ENCODE data around the gene ZSWIM3. TPM values are rescaled to one million over a fixed set of nuclear protein-coding genes. Genes with fewer than 3 reads are reported as not detected.

The ZSWIM3 gene
- total RNA-seq, 1 experiment from 2014 or later: 1.4 TPM

DNA sequence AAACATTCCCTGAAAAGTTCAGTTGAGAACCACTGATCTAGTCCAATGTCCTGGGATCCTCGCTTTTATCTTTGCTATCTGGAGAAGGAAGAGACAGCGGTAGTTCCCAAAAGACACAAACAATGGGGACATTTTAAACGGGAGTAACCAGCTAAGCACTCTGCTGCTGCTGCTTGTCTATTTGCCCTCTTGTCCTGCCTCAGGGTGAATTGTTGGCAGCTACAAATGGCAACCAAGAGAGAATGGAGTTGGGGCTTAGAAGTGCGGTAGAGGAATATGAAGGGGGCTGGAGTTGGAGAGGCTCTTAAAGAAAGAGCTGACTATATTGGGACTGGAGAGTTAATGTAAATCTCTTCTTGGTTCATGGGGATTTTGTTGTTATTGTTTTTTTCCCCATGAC lies 17.2 kb downstream of the ZSWIM3 start:
- POLR2A ChIA-PET: interaction anchor here (1.1 kb wide), 1 partner anchor 31 kb away, joined by 4 read pairs; no protein-coding TSS in a partner anchor
- no TSS peak for BruUV-seq (replicated peaks)
- no peak for DNase-seq (ENCODE audit: unreplicated experiment)

GRCh38 chr20:45878076-45878761 lies 20.8 kb downstream of the ZSWIM3 start:
- BruUV-seq (replicated peaks): no TSS peak
- ChIA-PET CTCF (interaction anchor here (0.6 kb wide), 1 partner anchor 214 kb away, joined by 3 read pairs; no protein-coding TSS in a partner anchor), POLR2A (interaction anchor here (1.2 kb wide), 1 partner anchor 14 kb away, joined by 4 read pairs; no protein-coding TSS in a partner anchor)
- H3K27ac Mint-ChIP-seq (ENCODE audit: low read depth, unreplicated experiment): no peak overlapping the region
- H3K4me1 Mint-ChIP-seq (ENCODE audit: insufficient read depth, unreplicated experiment): peaks cover 15% of the 10 kb centered on the region
- H3K36me3 Mint-ChIP-seq (ENCODE audit: insufficient read depth, unreplicated experiment): no peaks in the 10 kb centered on the region
- intact Hi-C loops (cut with micrococcal nuclease): no loop called here
- TF ChIP-seq CTCF (IDR thresholded peaks at IDR 0.05; ENCODE audit: unreplicated experiment): no peak
- H3K9me3 Mint-ChIP-seq (ENCODE audit: unreplicated experiment): no peaks in the 10 kb centered on the region
- no peak for DNase-seq (ENCODE audit: unreplicated experiment)
- no peak overlapping the region for H3K4me3 Mint-ChIP-seq (ENCODE audit: unreplicated experiment)
- H3K27me3 Mint-ChIP-seq (ENCODE audit: insufficient read depth, unreplicated experiment): no peaks in the 10 kb centered on the region

More for the DNA sequence above, 17.2 kb downstream of the ZSWIM3 start:
- H3K27ac Mint-ChIP-seq (ENCODE audit: low read depth, unreplicated experiment): no peak overlapping the region
- H3K27me3 Mint-ChIP-seq (ENCODE audit: insufficient read depth, unreplicated experiment): no peaks in the 10 kb centered on the region
- no peak for TF ChIP-seq CTCF (IDR thresholded peaks at IDR 0.05; ENCODE audit: unreplicated experiment)
- intact Hi-C loops (cut with micrococcal nuclease): no loop called here
- H3K36me3 Mint-ChIP-seq (ENCODE audit: insufficient read depth, unreplicated experiment): peaks cover 7% of the 10 kb centered on the region
- no peak overlapping the region for H3K4me3 Mint-ChIP-seq (ENCODE audit: unreplicated experiment)
- CTCF ChIA-PET: interaction anchor here (0.6 kb wide), 1 partner anchor 88 kb away, joined by 3 read pairs; no protein-coding TSS in a partner anchor
- H3K4me1 Mint-ChIP-seq (ENCODE audit: insufficient read depth, unreplicated experiment): no peaks in the 10 kb centered on the region
- H3K9me3 Mint-ChIP-seq (ENCODE audit: unreplicated experiment): no peaks in the 10 kb centered on the region

GRCh38 chr20:45880988-45881788 lies 23.8 kb downstream of the ZSWIM3 start, which contains the start of gene ZSWIM1:
Gene ZSWIM1, plus strand, starts transcription at chr20:45881227. Its CDS starts 1,366 bp downstream, at chr20:45882593.
- intact Hi-C loops (cut with micrococcal nuclease): loop anchor here (10.0 kb wide), 1 partner anchor 46 kb away; the partner anchor contains the start of gene SNX21
- peak within 1 kb of the TSS; percentile 97 for H3K4me3 Mint-ChIP-seq (ENCODE audit: unreplicated experiment)
- CTCF ChIA-PET: interaction anchor here (0.6 to 3.0 kb wide), 14 partner anchors 10 to 106 kb away, joined by 3 to 15 read pairs (median 4); partner anchors contain the start of genes CTSA and NEURL2
- POLR2A ChIA-PET: interaction anchor here (0.5 to 4.8 kb wide), 32 partner anchors 9 to 873 kb away, joined by 3 to 74 read pairs (median 4); partner anchors contain the start of genes ACOT8, CTSA, NEURL2 and PCIF1
- peaks cover 21% of the 10 kb centered on the region for H3K4me1 Mint-ChIP-seq (ENCODE audit: insufficient read depth, unreplicated experiment)
- TSS peak; percentile 73 for BruUV-seq (replicated peaks)
- peak; percentile 99 for DNase-seq (ENCODE audit: unreplicated experiment)
- peaks cover 9% of the 10 kb centered on the region for H3K36me3 Mint-ChIP-seq (ENCODE audit: insufficient read depth, unreplicated experiment)
- H3K27me3 Mint-ChIP-seq (ENCODE audit: insufficient read depth, unreplicated experiment): no peaks in the 10 kb centered on the region
- TF ChIP-seq CTCF (IDR thresholded peaks at IDR 0.05; ENCODE audit: unreplicated experiment): no peak
- peak within 1 kb of the TSS; percentile 97 for H3K27ac Mint-ChIP-seq (ENCODE audit: low read depth, unreplicated experiment)
- H3K9me3 Mint-ChIP-seq (ENCODE audit: unreplicated experiment): no peaks in the 10 kb centered on the region
